PC-9 (cell line): Measurements from ENCODE around the gene SIAH2. TPM values are rescaled to one million over a fixed set of nuclear protein-coding genes. Genes with fewer than 3 reads are reported as not detected.
A peak's percentile ranks its signal among the peaks of the same experiment; 100 is the strongest.

Experiments used
- BruUV-seq: library from RNA; stranded (reverse); fragments of 400-500 nt; replicated peaks from 2 replicates; lab custom pipeline; 2021; lab: Mats Ljungman, UMichigan
- CTCF ChIA-PET: fragments of 300-600 bp; sonication (Branson Sonifier 250); formaldehyde crosslinking; loops from one replicate; lab custom pipeline; 2022; ENCODE audit warnings: antibody characterized with exemption; lab: Charles Lee
- POLR2A ChIA-PET: fragments of 300-600 bp; sonication (Branson Sonifier 250); formaldehyde crosslinking; loops from one replicate; lab custom pipeline; 2022; ENCODE audit warnings: antibody characterized with exemption; ENCODE audit not compliant: unreplicated experiment; lab: Charles Lee
- DNase-seq, 2 experiments: peaks; one replicate each; pipeline versions ENCODE4 v3.0.0 to v3.0.0-alpha.2; 2015 to 2022; ENCODE audit warnings: mixed read lengths in 1 of 2
- H2AFZ ChIP-seq: fragments of 200-600 bp; sonication (generic); 2 replicates; pipeline ENCODE4 v1.8.1; 2017; ENCODE audit warnings: antibody characterized with exemption
- H3F3A ChIP-seq: fragments of 200-600 bp; sonication (generic); 2 replicates; pipeline ENCODE4 v1.8.1; 2017; ENCODE audit warnings: antibody characterized with exemption, mild to moderate bottlenecking, low read depth; ENCODE audit not compliant: insufficient read depth
- H3K27ac ChIP-seq: fragments of 200-600 bp; sonication (generic); 2 replicates; pipeline ENCODE4 v1.6.1; 2016; ENCODE audit warnings: mixed run types
- H3K27me3 ChIP-seq: fragments of 200-600 bp; sonication (generic); 2 replicates; pipeline ENCODE4 v1.6.1; 2016; ENCODE audit warnings: low read depth, mixed run types; ENCODE audit not compliant: insufficient read depth
- H3K36me3 ChIP-seq: fragments of 200-600 bp; sonication (generic); 2 replicates; pipeline ENCODE4 v1.6.1; 2016; ENCODE audit warnings: low read depth, mixed run types
- H3K4me1 ChIP-seq: fragments of 200-600 bp; sonication (generic); replicated peaks from 2 replicates; pipeline ENCODE4 v1.6.1; 2016; ENCODE audit warnings: mixed run types; ENCODE audit not compliant: insufficient read depth
- H3K4me2 ChIP-seq: fragments of 200-600 bp; sonication (generic); 2 replicates; pipeline ENCODE4 v1.6.1; 2017; ENCODE audit warnings: mixed run types
- H3K4me3 ChIP-seq: fragments of 200-600 bp; sonication (generic); 2 replicates; pipeline ENCODE4 v1.6.1; 2016; ENCODE audit warnings: mixed run types
- H3K79me2 ChIP-seq: fragments of 200-600 bp; sonication (generic); 2 replicates; pipeline ENCODE4 v1.6.1; 2017; ENCODE audit warnings: low read depth, mixed run types
- H3K9me2 ChIP-seq: fragments of 200-600 bp; sonication (generic); 2 replicates; pipeline ENCODE4 v1.8.1; 2017; ENCODE audit warnings: mild to moderate bottlenecking; ENCODE audit not compliant: insufficient read depth
- H3K9me3 ChIP-seq: fragments of 200-600 bp; sonication (generic); 2 replicates; pipeline ENCODE4 v1.8.1; 2016; ENCODE audit warnings: low read depth; ENCODE audit not compliant: insufficient read depth
- H4K20me1 ChIP-seq: fragments of 200-600 bp; sonication (generic); 2 replicates; pipeline ENCODE4 v1.8.1; 2017; ENCODE audit not compliant: insufficient read depth
- EZH2 ChIP-seq: fragments of 200-600 bp; sonication (generic); IDR thresholded peaks from 2 replicates; pipeline ENCODE4 v1.8.0; 2017; ENCODE audit warnings: antibody characterized with exemption, low read depth
- intact Hi-C: fragments of 100-400 bp; cut with micrococcal nuclease; formaldehyde crosslinking; loops from one replicate; pipeline ENCODE4 v1.10.0; 2022; ENCODE audit not compliant: unreplicated experiment
- total RNA-seq: library from RNA; stranded (reverse); gene quantifications from 2 replicates; pipeline ENCODE4 v1.2.3, GENCODE V29; 2021
- TF ChIP-seq, protein P1 (sequence below): fragments of 200-600 bp; sonication (generic); conservative IDR thresholded peaks from 2 replicates; pipeline ENCODE4 v1.6.1; 2017; ENCODE audit warnings: mixed run types, antibody characterized with exemption, mild to moderate bottlenecking, moderate library complexity

SIAH2 gene
- total RNA-seq, 1 experiment from 2014 or later = 20.3 TPM

DNA sequence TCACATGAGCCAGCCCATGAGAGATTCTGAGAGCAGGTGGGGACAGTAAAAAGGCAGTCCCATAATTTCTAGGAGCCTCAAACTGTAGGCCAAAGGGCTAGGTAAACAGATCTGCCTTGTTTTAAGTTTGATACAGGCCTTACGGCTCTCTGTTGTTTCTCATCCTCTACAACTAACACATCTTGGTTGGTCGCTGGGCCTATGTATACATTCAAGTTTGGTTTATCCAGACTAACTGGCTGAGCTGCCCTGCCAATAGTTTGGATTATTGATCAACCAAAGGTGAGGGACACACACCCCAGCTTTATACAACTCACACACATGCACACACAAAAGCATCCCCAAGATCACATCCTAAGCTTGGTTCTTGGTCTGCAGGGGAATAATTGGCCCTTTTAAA, 3.0 kb downstream of the SIAH2 start:
- peak overlapping the region; percentile 69; the same call in 1 of the 2 replicates for H3K4me3 ChIP-seq
- H3K9me3 ChIP-seq = no peaks in the 10 kb centered on the region
- no peak overlapping the region for H3K27ac ChIP-seq
- no peak for DNase-seq
- no peaks in the 10 kb centered on the region for H3K27me3 ChIP-seq
- intact Hi-C loops = loop anchor here (5.0 to 10.0 kb wide), 3 partner anchors 158 to 325 kb away; partner anchors contain the start of genes EIF2A, MED12L, SELENOT and SERP1
- ChIA-PET CTCF (interaction anchor here (1.4 kb wide), 1 partner anchor 789 kb away, joined by 6 read pairs; the partner anchor contains the start of gene PFN2), POLR2A (interaction anchor here (0.8 kb wide), 1 partner anchor 162 kb away, joined by 8 read pairs; no protein-coding TSS in a partner anchor)
- H2AFZ ChIP-seq = no peak overlapping the region
- H3K79me2 ChIP-seq = peaks cover 69% of the 10 kb centered on the region
- TF ChIP-seq EZH2 = no peak
- TF ChIP-seq, protein P1, sequence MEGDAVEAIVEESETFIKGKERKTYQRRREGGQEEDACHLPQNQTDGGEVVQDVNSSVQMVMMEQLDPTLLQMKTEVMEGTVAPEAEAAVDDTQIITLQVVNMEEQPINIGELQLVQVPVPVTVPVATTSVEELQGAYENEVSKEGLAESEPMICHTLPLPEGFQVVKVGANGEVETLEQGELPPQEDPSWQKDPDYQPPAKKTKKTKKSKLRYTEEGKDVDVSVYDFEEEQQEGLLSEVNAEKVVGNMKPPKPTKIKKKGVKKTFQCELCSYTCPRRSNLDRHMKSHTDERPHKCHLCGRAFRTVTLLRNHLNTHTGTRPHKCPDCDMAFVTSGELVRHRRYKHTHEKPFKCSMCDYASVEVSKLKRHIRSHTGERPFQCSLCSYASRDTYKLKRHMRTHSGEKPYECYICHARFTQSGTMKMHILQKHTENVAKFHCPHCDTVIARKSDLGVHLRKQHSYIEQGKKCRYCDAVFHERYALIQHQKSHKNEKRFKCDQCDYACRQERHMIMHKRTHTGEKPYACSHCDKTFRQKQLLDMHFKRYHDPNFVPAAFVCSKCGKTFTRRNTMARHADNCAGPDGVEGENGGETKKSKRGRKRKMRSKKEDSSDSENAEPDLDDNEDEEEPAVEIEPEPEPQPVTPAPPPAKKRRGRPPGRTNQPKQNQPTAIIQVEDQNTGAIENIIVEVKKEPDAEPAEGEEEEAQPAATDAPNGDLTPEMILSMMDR = no peak
- 0 out of 2 replicates have a peak, but pooled peaks cover 16% of the 10 kb centered on the region for H3K36me3 ChIP-seq
- H3K4me1 ChIP-seq = peaks cover 39% of the 10 kb centered on the region
- no TSS peak for BruUV-seq
- H3K4me2 ChIP-seq = peak overlapping the region; percentile 83
- H4K20me1 ChIP-seq = peaks cover 16% of the 10 kb centered on the region; the same call in 1 of the 2 replicates
- peaks cover 16% of the 10 kb centered on the region for H3F3A ChIP-seq
- H3K9me2 ChIP-seq = no peaks in the 10 kb centered on the region

- Histone ChIP-seq H2AFZ (no peak overlapping the region), H3K36me3 (0 out of 2 replicates have a peak, but pooled peaks cover 16% of the 10 kb centered on the region), H3K4me2 (peak overlapping the region; percentile 83), H4K20me1 (peaks cover 16% of the 10 kb centered on the region; the same call in 1 of the 2 replicates), H3K4me1 (peaks cover 32% of the 10 kb centered on the region), H3K9me2 (no peaks in the 10 kb centered on the region), H3K4me3 (no peak overlapping the region), H3F3A (peaks cover 13% of the 10 kb centered on the region), H3K9me3 (no peaks in the 10 kb centered on the region), H3K27me3 (no peaks in the 10 kb centered on the region), H3K79me2 (peaks cover 72% of the 10 kb centered on the region), H3K27ac (0 out of 2 replicates have a peak overlapping the region, but pooled peaks have one; percentile 6)
- intact Hi-C loops = no loop called here
- no TSS peak for BruUV-seq
- DNase-seq = peak in 1 of 2 experiments; percentile 37
- ChIA-PET CTCF (no interaction called here), POLR2A (interaction anchor here (0.8 kb wide), 1 partner anchor 162 kb away, joined by 8 read pairs; no protein-coding TSS in a partner anchor)
- no peak for TF ChIP-seq EZH2
- TF ChIP-seq, protein P1 = no peak
These were observed 3.6 kb downstream of the SIAH2 start for GRCh38 chr3:150759319-150759718.

DNA sequence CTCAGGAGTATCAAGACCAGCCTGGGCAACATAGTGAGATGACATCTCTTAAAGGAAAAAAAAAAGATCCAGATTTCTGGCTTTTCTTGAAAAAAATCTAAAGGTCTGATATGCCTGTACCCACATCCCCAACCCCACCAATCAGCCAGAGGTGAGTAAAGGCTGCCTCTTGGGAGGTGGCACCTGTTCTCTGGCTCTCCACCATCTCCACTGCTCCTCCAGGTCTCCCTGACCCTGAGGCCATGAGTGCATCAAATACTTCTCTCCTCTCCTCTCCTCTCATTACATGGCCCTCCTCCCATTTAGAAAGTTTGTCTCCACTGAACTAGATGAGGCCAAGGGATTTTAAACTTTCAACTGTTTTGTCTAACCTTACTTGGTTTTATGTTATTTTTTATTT, 5.2 kb downstream of the SIAH2 start:
- TF ChIP-seq EZH2 = no peak
- TF ChIP-seq, protein P1 = no peak
- no TSS peak for BruUV-seq
- Histone ChIP-seq H3K79me2 (peaks cover 81% of the 10 kb centered on the region), H3K4me2 (no peak overlapping the region), H2AFZ (no peak overlapping the region), H3K4me3 (no peak overlapping the region), H4K20me1 (peaks cover 16% of the 10 kb centered on the region; the same call in 1 of the 2 replicates), H3K9me2 (no peaks in the 10 kb centered on the region), H3K4me1 (peaks cover 31% of the 10 kb centered on the region), H3F3A (0 out of 2 replicates have a peak, but pooled peaks cover 4% of the 10 kb centered on the region), H3K27ac (no peak overlapping the region), H3K9me3 (no peaks in the 10 kb centered on the region), H3K36me3 (0 out of 2 replicates have a peak, but pooled peaks cover 20% of the 10 kb centered on the region), H3K27me3 (no peaks in the 10 kb centered on the region)
- ChIA-PET CTCF (no interaction called here), POLR2A (no interaction called here)
- DNase-seq = no peak
- intact Hi-C loops = no loop called here
